Neural crest cell (in vitro differentiated cells): ENCODE data around the gene LRRC8B. TPM values are rescaled to one million over a fixed set of nuclear protein-coding genes. Genes with fewer than 3 reads are reported as not detected.

Experiments
- DNase-seq: peaks from one replicate; pipeline ENCODE4 v3.0.0; 2021; ENCODE audit warnings: low read depth, mixed read lengths, low spot score
- H3K27ac Mint-ChIP-seq: one replicate; pipeline ENCODE4 v1.8.0; 2021; ENCODE audit warnings: mild to moderate bottlenecking, mixed read lengths; ENCODE audit not compliant: unreplicated experiment
- H3K27me3 Mint-ChIP-seq: 2 replicates; pipeline ENCODE4 v1.8.0; 2021; ENCODE audit warnings: low read depth, mild to moderate bottlenecking, mixed read lengths
- H3K36me3 Mint-ChIP-seq: 2 replicates; pipeline ENCODE4 v1.8.0; 2021; ENCODE audit warnings: low read depth, mild to moderate bottlenecking, mixed read lengths
- H3K4me1 Mint-ChIP-seq: 2 replicates; pipeline ENCODE4 v1.8.0; 2021; ENCODE audit warnings: mixed read lengths
- H3K4me3 Mint-ChIP-seq: one replicate; pipeline ENCODE4 v1.8.0; 2021; ENCODE audit warnings: mild to moderate bottlenecking, mixed read lengths
- H3K9me3 Mint-ChIP-seq: 2 replicates; pipeline ENCODE4 v1.8.0; 2021; ENCODE audit warnings: mixed read lengths
- total RNA-seq: library from RNA; stranded (reverse); gene quantifications from 2 replicates; pipeline ENCODE4 v1.2.1, GENCODE V29; 2021
- TF ChIP-seq, protein P1 (sequence below): fragments of 200-600 bp; sonication (generic); conservative IDR thresholded peaks from 2 replicates; pipeline ENCODE4 v1.5.0; 2021; ENCODE audit warnings: antibody characterized with exemption, mild to moderate bottlenecking

Gene LRRC8B
- total RNA-seq, 1 donor from 2014 or later: 21.7 TPM

GRCh38 chr1:89607156-89607555 lies 82.5 kb downstream of the LRRC8B start:
- H3K4me1 Mint-ChIP-seq: peaks cover 23% of the 10 kb centered on the region

GRCh38 chr1:89607586-89608318 lies 83.1 kb downstream of the LRRC8B start:
- TF ChIP-seq, protein P1, sequence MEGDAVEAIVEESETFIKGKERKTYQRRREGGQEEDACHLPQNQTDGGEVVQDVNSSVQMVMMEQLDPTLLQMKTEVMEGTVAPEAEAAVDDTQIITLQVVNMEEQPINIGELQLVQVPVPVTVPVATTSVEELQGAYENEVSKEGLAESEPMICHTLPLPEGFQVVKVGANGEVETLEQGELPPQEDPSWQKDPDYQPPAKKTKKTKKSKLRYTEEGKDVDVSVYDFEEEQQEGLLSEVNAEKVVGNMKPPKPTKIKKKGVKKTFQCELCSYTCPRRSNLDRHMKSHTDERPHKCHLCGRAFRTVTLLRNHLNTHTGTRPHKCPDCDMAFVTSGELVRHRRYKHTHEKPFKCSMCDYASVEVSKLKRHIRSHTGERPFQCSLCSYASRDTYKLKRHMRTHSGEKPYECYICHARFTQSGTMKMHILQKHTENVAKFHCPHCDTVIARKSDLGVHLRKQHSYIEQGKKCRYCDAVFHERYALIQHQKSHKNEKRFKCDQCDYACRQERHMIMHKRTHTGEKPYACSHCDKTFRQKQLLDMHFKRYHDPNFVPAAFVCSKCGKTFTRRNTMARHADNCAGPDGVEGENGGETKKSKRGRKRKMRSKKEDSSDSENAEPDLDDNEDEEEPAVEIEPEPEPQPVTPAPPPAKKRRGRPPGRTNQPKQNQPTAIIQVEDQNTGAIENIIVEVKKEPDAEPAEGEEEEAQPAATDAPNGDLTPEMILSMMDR: no peak
- Mint-ChIP-seq H3K27me3 (no peaks in the 10 kb centered on the region), H3K9me3 (no peaks in the 10 kb centered on the region), H3K4me3 (no peak overlapping the region), H3K4me1 (peaks cover 23% of the 10 kb centered on the region), H3K36me3 (no peaks in the 10 kb centered on the region), H3K27ac (no peak overlapping the region)
- DNase-seq: no peak

More at GRCh38 chr1:89607156-89607555, 82.5 kb downstream of the LRRC8B start:
- no peak for DNase-seq
- no peaks in the 10 kb centered on the region for H3K27me3 Mint-ChIP-seq
- no peaks in the 10 kb centered on the region for H3K9me3 Mint-ChIP-seq
- H3K4me3 Mint-ChIP-seq: no peak overlapping the region
- TF ChIP-seq, protein P1: no peak
- H3K27ac Mint-ChIP-seq: no peak overlapping the region
- no peaks in the 10 kb centered on the region for H3K36me3 Mint-ChIP-seq

GRCh38 chr1:89608319-89608983 lies 83.8 kb downstream of the LRRC8B start:
- no peaks in the 10 kb centered on the region for H3K9me3 Mint-ChIP-seq
- TF ChIP-seq, protein P1: no peak
- H3K4me3 Mint-ChIP-seq: no peak overlapping the region
- peaks cover 23% of the 10 kb centered on the region for H3K4me1 Mint-ChIP-seq
- no peak for DNase-seq
- no peaks in the 10 kb centered on the region for H3K27me3 Mint-ChIP-seq
- peak overlapping the region; percentile 76 for H3K27ac Mint-ChIP-seq
- no peaks in the 10 kb centered on the region for H3K36me3 Mint-ChIP-seq

- no peak for DNase-seq
- Mint-ChIP-seq H3K4me1 (peaks cover 23% of the 10 kb centered on the region), H3K9me3 (no peaks in the 10 kb centered on the region), H3K4me3 (no peak overlapping the region), H3K27me3 (no peaks in the 10 kb centered on the region), H3K36me3 (no peaks in the 10 kb centered on the region), H3K27ac (no peak overlapping the region)
- TF ChIP-seq, protein P1: no peak
Observed at GRCh38 chr1:89608984-89609725, 84.5 kb downstream of the LRRC8B start.

GRCh38 chr1:89609781-89610456 lies 85.3 kb downstream of the LRRC8B start:
- DNase-seq: no peak
- TF ChIP-seq, protein P1: no peak

More at GRCh38 chr1:89609781-89610456, 85.3 kb downstream of the LRRC8B start:
- H3K4me1 Mint-ChIP-seq: peaks cover 23% of the 10 kb centered on the region
- no peaks in the 10 kb centered on the region for H3K36me3 Mint-ChIP-seq
- no peaks in the 10 kb centered on the region for H3K9me3 Mint-ChIP-seq
- no peak overlapping the region for H3K4me3 Mint-ChIP-seq
- no peaks in the 10 kb centered on the region for H3K27me3 Mint-ChIP-seq
- H3K27ac Mint-ChIP-seq: no peak overlapping the region
